Left ventricle myocardium inferior (tissue), 1 donor: ENCODE results near the gene PTPRT. TPM values are rescaled to one million over a fixed set of nuclear protein-coding genes. Genes with fewer than 3 reads are reported as not detected.

Experiments used
- DNase-seq: peaks from one replicate; pipeline ENCODE4 v3.0.0-alpha.2; 2020
- H3K27ac ChIP-seq: fragments of 200-600 bp; replicated peaks from 2 replicates; pipeline ENCODE4 v1.8.0; 2021
- H3K27me3 ChIP-seq: fragments of 200-600 bp; 2 replicates; pipeline ENCODE4 v1.8.0; 2021; ENCODE audit warnings: low read depth
- H3K36me3 ChIP-seq: fragments of 200-600 bp; 2 replicates; pipeline ENCODE4 v1.8.0; 2021
- H3K4me1 ChIP-seq: fragments of 200-600 bp; 2 replicates; pipeline ENCODE4 v1.8.0; 2021
- H3K4me3 ChIP-seq: fragments of 200-600 bp; 2 replicates; pipeline ENCODE4 v1.8.0; 2021; ENCODE audit warnings: mild to moderate bottlenecking, moderate library complexity
- H3K9me3 ChIP-seq: fragments of 200-600 bp; replicated peaks from 2 replicates; pipeline ENCODE4 v1.8.0; 2021
- CTCF ChIP-seq: fragments of 200-600 bp; IDR thresholded peaks from 2 replicates; pipeline ENCODE4 v1.8.0; 2021; ENCODE audit warnings: antibody characterized with exemption, mild to moderate bottlenecking, borderline replicate concordance
- intact Hi-C: fragments of 100-400 bp; cut with micrococcal nuclease; formaldehyde crosslinking; loops from one replicate; pipeline ENCODE4 v1.11.0; 2022
- total RNA-seq: library from RNA; stranded (reverse); fragmentation: NEBNext Ultra II Directional; extraction: Animal tissue kit (Norgen Biotek cat#: 25700); gene quantifications from one replicate; pipeline ENCODE4 v1.2.1, GENCODE V29; 2021
- donor health status: DM: no; HTN: yes; CAD: no; lungs with severe emphysema.

Gene PTPRT
- total RNA-seq, 1 donor from 2014 or later = 0.08 TPM

GRCh38 chr20:43058077-43058476, 131.6 kb downstream of the PTPRT start:
- H3K27me3 ChIP-seq = peaks cover 7% of the 10 kb centered on the region
- H3K4me3 ChIP-seq = no peak overlapping the region
- no peak for TF ChIP-seq CTCF
- H3K9me3 ChIP-seq = no peaks in the 10 kb centered on the region
- DNase-seq = no peak
- H3K36me3 ChIP-seq = no peaks in the 10 kb centered on the region
- H3K27ac ChIP-seq = no peak overlapping the region
- H3K4me1 ChIP-seq = no peaks in the 10 kb centered on the region
- intact Hi-C loops = no loop called here

GRCh38 chr20:43057317-43057716, 132.4 kb downstream of the PTPRT start:
- no peaks in the 10 kb centered on the region for H3K4me1 ChIP-seq
- no peak for DNase-seq
- H3K36me3 ChIP-seq = no peaks in the 10 kb centered on the region
- intact Hi-C loops = no loop called here
- H3K9me3 ChIP-seq = no peaks in the 10 kb centered on the region
- H3K27ac ChIP-seq = no peak overlapping the region
- no peak for TF ChIP-seq CTCF
- H3K27me3 ChIP-seq = peaks cover 7% of the 10 kb centered on the region
- no peak overlapping the region for H3K4me3 ChIP-seq

GRCh38 chr20:43055181-43055884, 134.4 kb downstream of the PTPRT start:
- no peaks in the 10 kb centered on the region for H3K27me3 ChIP-seq
- DNase-seq = no peak
- H3K4me1 ChIP-seq = no peaks in the 10 kb centered on the region
- no peak for TF ChIP-seq CTCF
- H3K9me3 ChIP-seq = no peaks in the 10 kb centered on the region
- no peak overlapping the region for H3K4me3 ChIP-seq
- intact Hi-C loops = no loop called here
- no peaks in the 10 kb centered on the region for H3K36me3 ChIP-seq
- H3K27ac ChIP-seq = no peak overlapping the region

GRCh38 chr20:43052532-43052931, 137.2 kb downstream of the PTPRT start:
- no peak overlapping the region for H3K27ac ChIP-seq
- no peak overlapping the region for H3K4me3 ChIP-seq
- TF ChIP-seq CTCF = no peak
- H3K36me3 ChIP-seq = no peaks in the 10 kb centered on the region
- H3K27me3 ChIP-seq = no peaks in the 10 kb centered on the region
- no peak for DNase-seq
- no peaks in the 10 kb centered on the region for H3K9me3 ChIP-seq
- no peaks in the 10 kb centered on the region for H3K4me1 ChIP-seq
- intact Hi-C loops = no loop called here

- no peaks in the 10 kb centered on the region for H3K36me3 ChIP-seq
- TF ChIP-seq CTCF = no peak
- no peaks in the 10 kb centered on the region for H3K9me3 ChIP-seq
- H3K4me1 ChIP-seq = no peaks in the 10 kb centered on the region
- H3K4me3 ChIP-seq = no peak overlapping the region
- intact Hi-C loops = no loop called here
- no peak for DNase-seq
- H3K27ac ChIP-seq = no peak overlapping the region
- H3K27me3 ChIP-seq = peaks cover 10% of the 10 kb centered on the region
Observed at GRCh38 chr20:43046966-43047365, 142.7 kb downstream of the PTPRT start.
